Endothelial cell of umbilical vein (primary cell): Measurements from ENCODE around the gene GPHB5. TPM values are rescaled to one million over a fixed set of nuclear protein-coding genes. Genes with fewer than 3 reads are reported as not detected.

ENCODE experiments used
- BruUV-seq: library from RNA; stranded (reverse); fragments of 400-500 nt; replicated peaks from 2 replicates; lab custom pipeline; 2021; lab: Mats Ljungman, UMichigan
- CTCF ChIA-PET: fragments of 300-600, 350-600 bp; sonication (Branson Sonifier 250); formaldehyde crosslinking; loops from one replicate; lab custom pipeline; 2021; ENCODE audit warnings: antibody characterized with exemption, inconsistent platforms; lab: Charles Lee
- POLR2A ChIA-PET: fragments of 300-600, 350-600 bp; sonication (Branson Sonifier 250); formaldehyde crosslinking; loops from one replicate; lab custom pipeline; 2021; ENCODE audit warnings: antibody characterized with exemption, inconsistent platforms; lab: Charles Lee
- DNase-seq: peaks from one replicate; pipeline ENCODE4 v3.0.0-alpha.2; 2011; ENCODE audit warnings: low read depth, low spot score
- FAIRE-seq: peaks from 2 replicates; lab custom pipeline; 2011; peaks lifted over from hg19 to GRCh38; lab: Jason Lieb, UNC
- H2AFZ ChIP-seq: 2 replicates; pipeline ENCODE4 v1.6.0; 2012; ENCODE audit warnings: low read depth, low read length, control low read depth, inconsistent platforms
- H3K27ac ChIP-seq: 2 replicates; pipeline ENCODE4 v1.5.1; 2011; ENCODE audit warnings: low read depth, mild to moderate bottlenecking, control low read depth, low read length, moderate library complexity; ENCODE audit not compliant: insufficient read depth
- H3K27me3 ChIP-seq, 2 experiments: 2 replicates each; pipeline versions ENCODE4 v1.6.0 to v1.6.1; 2011; ENCODE audit warnings: low read length in 2 of 2, mixed read lengths in 1 of 2; ENCODE audit not compliant: control insufficient read depth in 2 of 2, insufficient read depth in 2 of 2
- H3K36me3 ChIP-seq, 2 experiments: 2 replicates in 1 of 2; 3 replicates in 1 of 2; pipeline ENCODE4 v1.5.1; 2011; ENCODE audit warnings: low read length in 2 of 2, mild to moderate bottlenecking in 1 of 2, moderate library complexity in 1 of 2; ENCODE audit not compliant: control insufficient read depth in 2 of 2, insufficient read depth in 2 of 2; ENCODE audit errors: extremely low read depth in 1 of 2
- H3K4me1 ChIP-seq: 3 replicates; pipeline ENCODE4 v1.5.1; 2011; ENCODE audit warnings: mild to moderate bottlenecking, low read length; ENCODE audit not compliant: control insufficient read depth, insufficient read depth; ENCODE audit errors: extremely low read depth
- H3K4me2 ChIP-seq: 2 replicates; pipeline ENCODE4 v1.6.1; 2011; ENCODE audit warnings: low read length, control low read depth, mixed read lengths; ENCODE audit not compliant: insufficient read depth
- H3K4me3 ChIP-seq, 3 experiments: fragments of 200-600 bp in 1 of 3; sonication (generic), shearing (Covaris generic) in 1 of 3; replicated peaks in 1 of 3; 2 replicates each; pipeline ENCODE4 v1.5.1; 2011 to 2016; ENCODE audit warnings: control low read depth in 3 of 3, low read length in 3 of 3, mild to moderate bottlenecking in 2 of 3, inconsistent platforms in 1 of 3, low read depth in 1 of 3, moderate library complexity in 1 of 3; ENCODE audit not compliant: insufficient read depth in 1 of 3
- H3K79me2 ChIP-seq: 2 replicates; pipeline ENCODE4 v1.6.0; 2012; ENCODE audit warnings: low read length, inconsistent platforms; ENCODE audit not compliant: control insufficient read depth, insufficient read depth
- H3K9ac ChIP-seq: replicated peaks from 2 replicates; pipeline ENCODE3; 2011; ENCODE audit warnings: low read length, control low read depth; ENCODE audit not compliant: insufficient read depth; ENCODE audit errors: extremely low read depth
- H3K9me1 ChIP-seq: replicated peaks from 3 replicates; pipeline ENCODE4 v1.6.0; 2011; ENCODE audit warnings: mild to moderate bottlenecking, low read length; ENCODE audit not compliant: control insufficient read depth, insufficient read depth; ENCODE audit errors: extremely low read depth
- H3K9me3 ChIP-seq: replicated peaks from 2 replicates; pipeline ENCODE4 v1.5.1; 2012; ENCODE audit warnings: low read length, inconsistent platforms; ENCODE audit not compliant: control insufficient read depth, insufficient read depth
- H4K20me1 ChIP-seq: replicated peaks from 2 replicates; pipeline ENCODE3; 2011; ENCODE audit warnings: mild to moderate bottlenecking, low read length; ENCODE audit not compliant: control insufficient read depth, insufficient read depth; ENCODE audit errors: extremely low read depth
- EZH2 ChIP-seq: IDR thresholded peaks from 2 replicates; pipeline ENCODE4 v1.6.1; 2012; ENCODE audit warnings: borderline replicate concordance, low read depth, mild to moderate bottlenecking, moderate library complexity, low read length, inconsistent platforms; ENCODE audit not compliant: severe bottlenecking
- FOS ChIP-seq: IDR thresholded peaks from 2 replicates; pipeline ENCODE4 v1.6.1; 2011; ENCODE audit warnings: mild to moderate bottlenecking, low read length, moderate library complexity, borderline replicate concordance; ENCODE audit not compliant: insufficient read depth
- GATA2 ChIP-seq: IDR thresholded peaks from 2 replicates; pipeline ENCODE4 v1.7.0; 2011; ENCODE audit warnings: low read depth, mild to moderate bottlenecking, moderate library complexity, mixed read lengths, low read length; ENCODE audit not compliant: insufficient read length, insufficient read depth
- JUN ChIP-seq: IDR thresholded peaks from 2 replicates; pipeline ENCODE4 v1.6.1; 2011; ENCODE audit warnings: borderline replicate concordance, low read depth; ENCODE audit not compliant: insufficient read length, insufficient read depth
- MYC ChIP-seq: IDR thresholded peaks from one replicate; pipeline ENCODE4 v1.6.1; 2011; ENCODE audit warnings: mild to moderate bottlenecking, low read depth, low read length
- POLR2A ChIP-seq: IDR thresholded peaks from 2 replicates; pipeline ENCODE4 v1.6.1; 2012; ENCODE audit warnings: low read depth, mild to moderate bottlenecking, control low read depth, low read length
- POLR2AphosphoS5 ChIP-seq: IDR thresholded peaks from 2 replicates; pipeline ENCODE4 v1.6.1; 2012; ENCODE audit warnings: low read depth, mild to moderate bottlenecking, control low read depth, low read length, moderate library complexity; ENCODE audit not compliant: insufficient read depth
- dilution Hi-C: fragments of 300-500 bp; cut with MboI; formaldehyde crosslinking; loops from one replicate; pipeline ENCODE4 v1.15.0; 2019; ENCODE audit warnings: low sequenced_read_pairs; ENCODE audit not compliant: extremely low pct_ligation_motif_present
- intact Hi-C: fragments of 100-400 bp; cut with micrococcal nuclease; formaldehyde crosslinking; loops from one replicate; pipeline ENCODE4 v1.10.0; 2022
- polyA plus RNA-seq, 4 experiments: library from polyadenylated mRNA; depleted of rRNA in 3 of 4; stranded (reverse) in 3 of 4; unstranded in 1 of 4; fragments of >200 nt; gene quantifications; 2 replicates each; pipeline versions ENCODE4 v1.2.1 to v1.2.3, GENCODE V29; 2011 to 2012; ENCODE audit warnings: missing spikeins in 1 of 4
- total RNA-seq: library from RNA; stranded (reverse); gene quantifications from 2 replicates; pipeline ENCODE4 v1.2.3, GENCODE V29; 2021
- TF ChIP-seq, protein P1 (sequence below), 2 donors: IDR thresholded peaks; 1 replicate in 1 of 2; 2 replicates in 1 of 2; pipeline ENCODE4 v1.5.1; 2011; ENCODE audit warnings: low read length in 2 of 2, mild to moderate bottlenecking in 2 of 2, moderate library complexity in 2 of 2, control low read depth in 1 of 2, inconsistent platforms in 1 of 2, low read depth in 1 of 2; ENCODE audit not compliant: insufficient read depth in 1 of 2; ENCODE audit errors: extremely low read depth in 1 of 2

GPHB5 gene
- total and polyA plus RNA-seq, 2 donors (not counting 3 experiments of a cell fraction or from before 2014, with no cell fraction given): not detected

DNA sequence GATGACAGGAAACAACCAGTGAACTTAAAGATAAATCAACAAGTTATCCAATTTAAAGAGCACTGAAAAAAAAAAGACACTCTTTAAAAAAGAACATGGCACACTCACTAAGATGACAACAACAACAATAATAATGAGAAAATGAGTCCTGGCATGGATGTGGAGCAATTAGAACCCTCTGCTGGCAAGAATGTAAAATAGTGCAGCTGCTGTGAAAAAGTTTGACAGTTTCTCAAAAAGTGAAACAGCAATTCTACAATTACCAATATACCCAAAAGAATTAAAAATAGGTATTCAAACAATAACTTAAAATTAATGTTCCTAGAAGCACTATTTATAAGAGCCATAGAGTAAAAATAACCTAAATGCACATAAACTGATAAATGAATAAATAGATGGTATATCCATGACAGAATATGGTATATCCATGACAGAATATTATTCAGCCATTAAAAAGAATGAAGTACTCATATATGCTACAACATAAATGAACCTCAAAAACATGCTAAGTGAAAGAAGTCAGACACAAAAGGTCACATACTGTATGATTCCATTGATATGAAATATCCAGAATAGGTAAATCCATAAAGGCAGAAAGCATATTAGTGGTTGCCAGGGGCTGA, 49.1 kb upstream of the GPHB5 start:
- CTCF ChIA-PET: no interaction called here
- dilution Hi-C loops (no loop called here), intact Hi-C loops (no loop called here)
- Histone ChIP-seq H3K9ac (no peak overlapping the region), H3K27ac (no peak overlapping the region), H3K4me2 (no peak overlapping the region), H3K9me1 (no peaks in the 10 kb centered on the region), H3K9me3 (no peaks in the 10 kb centered on the region), H4K20me1 (no peaks in the 10 kb centered on the region), H3K36me3 (no peaks in the 10 kb centered on the region), H3K79me2 (no peaks in the 10 kb centered on the region), H3K4me3 (no peak overlapping the region), H2AFZ (no peak overlapping the region), H3K27me3 (no peaks in the 10 kb centered on the region), H3K4me1 (no peaks in the 10 kb centered on the region)
- no peak for FAIRE-seq
- POLR2A ChIA-PET: no interaction called here
- TF ChIP-seq MYC (no peak), POLR2A (no peak), EZH2 (no peak)
- TF ChIP-seq, protein P1, sequence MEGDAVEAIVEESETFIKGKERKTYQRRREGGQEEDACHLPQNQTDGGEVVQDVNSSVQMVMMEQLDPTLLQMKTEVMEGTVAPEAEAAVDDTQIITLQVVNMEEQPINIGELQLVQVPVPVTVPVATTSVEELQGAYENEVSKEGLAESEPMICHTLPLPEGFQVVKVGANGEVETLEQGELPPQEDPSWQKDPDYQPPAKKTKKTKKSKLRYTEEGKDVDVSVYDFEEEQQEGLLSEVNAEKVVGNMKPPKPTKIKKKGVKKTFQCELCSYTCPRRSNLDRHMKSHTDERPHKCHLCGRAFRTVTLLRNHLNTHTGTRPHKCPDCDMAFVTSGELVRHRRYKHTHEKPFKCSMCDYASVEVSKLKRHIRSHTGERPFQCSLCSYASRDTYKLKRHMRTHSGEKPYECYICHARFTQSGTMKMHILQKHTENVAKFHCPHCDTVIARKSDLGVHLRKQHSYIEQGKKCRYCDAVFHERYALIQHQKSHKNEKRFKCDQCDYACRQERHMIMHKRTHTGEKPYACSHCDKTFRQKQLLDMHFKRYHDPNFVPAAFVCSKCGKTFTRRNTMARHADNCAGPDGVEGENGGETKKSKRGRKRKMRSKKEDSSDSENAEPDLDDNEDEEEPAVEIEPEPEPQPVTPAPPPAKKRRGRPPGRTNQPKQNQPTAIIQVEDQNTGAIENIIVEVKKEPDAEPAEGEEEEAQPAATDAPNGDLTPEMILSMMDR (IDR thresholded peaks at IDR 0.05; ENCODE audit: extremely low read depth in 1 of 2, insufficient read depth in 1 of 2, low read depth in 1 of 2, low read length in 2 of 2): no peak
- BruUV-seq: no TSS peak
- no peak for DNase-seq

DNA sequence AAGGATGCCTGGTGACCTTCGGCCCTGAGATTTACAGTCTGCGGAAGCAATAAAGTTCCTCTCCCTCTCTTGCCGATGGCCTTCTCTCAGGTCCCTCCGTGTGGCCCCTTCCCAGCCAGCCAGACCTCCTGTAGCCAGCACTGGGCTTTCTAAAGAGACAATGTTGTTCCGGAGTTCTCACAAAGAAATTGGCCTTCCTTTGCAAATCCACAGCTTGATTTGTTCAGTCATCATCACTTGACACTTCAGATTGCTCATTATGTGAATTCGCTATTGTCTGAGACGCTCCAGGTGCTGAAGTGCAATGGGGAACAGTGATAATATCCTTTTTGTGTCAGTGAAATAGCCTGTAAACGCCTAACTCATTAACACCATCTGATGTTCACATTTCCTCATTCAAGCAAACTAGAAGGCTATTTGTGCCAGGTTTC, 43.7 kb upstream of the GPHB5 start:
- TF ChIP-seq MYC: no peak
- TF ChIP-seq POLR2AphosphoS5: no peak
- no peak for TF ChIP-seq GATA2
- no peak for TF ChIP-seq POLR2A
- TF ChIP-seq, protein P1 (IDR thresholded peaks at IDR 0.05; ENCODE audit: extremely low read depth in 1 of 2, insufficient read depth in 1 of 2, low read depth in 1 of 2, low read length in 2 of 2): no peak
- TF ChIP-seq FOS: no peak
- no peak for TF ChIP-seq JUN
- CTCF ChIA-PET: interaction anchor here (1.5 kb wide), 1 partner anchor 13 kb away, joined by 3 read pairs; no protein-coding TSS in a partner anchor

More for the DNA sequence above, 43.7 kb upstream of the GPHB5 start:
- BruUV-seq: no TSS peak
- H4K20me1 ChIP-seq: no peaks in the 10 kb centered on the region
- no peaks in the 10 kb centered on the region for H3K79me2 ChIP-seq
- no peak for FAIRE-seq
- POLR2A ChIA-PET: no interaction called here
- H3K4me1 ChIP-seq: no peaks in the 10 kb centered on the region
- no peak overlapping the region for H3K4me2 ChIP-seq
- dilution Hi-C loops: no loop called here
- no peak overlapping the region for H3K4me3 ChIP-seq
- no peak overlapping the region for H2AFZ ChIP-seq
- no peaks in the 10 kb centered on the region for H3K36me3 ChIP-seq
- no peak for DNase-seq
- intact Hi-C loops: no loop called here
- no peak overlapping the region for H3K27ac ChIP-seq
- H3K9ac ChIP-seq: no peak overlapping the region
- peaks cover 2 to 8% of the 10 kb centered on the region in 2 experiments for H3K27me3 ChIP-seq
- no peaks in the 10 kb centered on the region for H3K9me3 ChIP-seq
- H3K9me1 ChIP-seq: no peaks in the 10 kb centered on the region
